WTC11 (cell line): ENCODE results near the gene RUNX1. TPM values are rescaled to one million over a fixed set of nuclear protein-coding genes. Genes with fewer than 3 reads are reported as not detected.
A peak's percentile ranks its signal among the peaks of the same experiment; 100 is the strongest.

ENCODE experiments used
- ATAC-seq: fragments of 200-7000 bp; cut with Tn5 transposase; 2 replicates; pipeline ENCODE4 v1.10.0; 2021; ENCODE audit warnings: mild to moderate bottlenecking, moderate library complexity
- CTCF ChIA-PET: fragments of 300-600 bp; sonication (Branson Sonifier 250); formaldehyde crosslinking; loops from one replicate; lab custom pipeline; 2021; ENCODE audit warnings: antibody characterized with exemption; lab: Charles Lee
- POLR2A ChIA-PET: fragments of 350-600 bp; sonication (Branson Sonifier 250); formaldehyde crosslinking; loops from one replicate; lab custom pipeline; 2021; ENCODE audit warnings: antibody characterized with exemption; lab: Charles Lee
- DNase-seq: peaks from one replicate; pipeline ENCODE4 v3.0.0; 2021; ENCODE audit warnings: low spot score
- H3K27ac Mint-ChIP-seq: 2 replicates; pipeline ENCODE4 v1.8.0; 2021; ENCODE audit warnings: mixed read lengths
- H3K27me3 Mint-ChIP-seq: 2 replicates; pipeline ENCODE4 v1.8.0; 2021; ENCODE audit warnings: low read depth, mild to moderate bottlenecking, moderate library complexity, mixed read lengths
- H3K36me3 Mint-ChIP-seq: 2 replicates; pipeline ENCODE4 v1.8.0; 2021; ENCODE audit warnings: mixed read lengths
- H3K4me1 Mint-ChIP-seq: 2 replicates; pipeline ENCODE4 v1.8.0; 2022; ENCODE audit warnings: mixed read lengths
- H3K4me3 Mint-ChIP-seq: 2 replicates; pipeline ENCODE4 v1.8.0; 2021; ENCODE audit warnings: mild to moderate bottlenecking, moderate library complexity, mixed read lengths
- H3K9me3 Mint-ChIP-seq: 2 replicates; pipeline ENCODE4 v1.8.0; 2021; ENCODE audit warnings: mixed read lengths
- CBFB ChIP-seq: sonication (generic); formaldehyde crosslinking; IDR thresholded peaks from 2 replicates; pipeline ENCODE4 v1.8.1; 2022; ENCODE audit warnings: mild to moderate bottlenecking, low read depth, missing genetic modification reagents
- ESRRA ChIP-seq: sonication (generic); formaldehyde crosslinking; IDR thresholded peaks from 2 replicates; pipeline ENCODE4 v1.8.1; 2022; ENCODE audit warnings: mild to moderate bottlenecking, missing genetic modification reagents, borderline replicate concordance
- ETV6 ChIP-seq: sonication (generic); formaldehyde crosslinking; IDR thresholded peaks from 2 replicates; pipeline ENCODE4 v1.8.1; 2022; ENCODE audit warnings: mild to moderate bottlenecking, missing genetic modification reagents
- MXD4 ChIP-seq: fragments of 250-450 bp; sonication (Bioruptor Pico); IDR thresholded peaks from 2 replicates; pipeline ENCODE4 v1.8.0; 2021; ENCODE audit warnings: mild to moderate bottlenecking, moderate library complexity, borderline replicate concordance
- NFE2L1 ChIP-seq: sonication (generic); formaldehyde crosslinking; IDR thresholded peaks from 2 replicates; pipeline ENCODE4 v1.8.1; 2023; ENCODE audit warnings: missing genetic modification reagents
- PRRX2 ChIP-seq: fragments of 250-450 bp; sonication (Bioruptor Pico); IDR thresholded peaks from 2 replicates; pipeline ENCODE4 v1.8.0; 2021; ENCODE audit warnings: mild to moderate bottlenecking
- RORB ChIP-seq: fragments of 250-450 bp; sonication (Bioruptor Pico); IDR thresholded peaks from 2 replicates; pipeline ENCODE4 v1.9.0; 2021; ENCODE audit warnings: mild to moderate bottlenecking
- SMAD3 ChIP-seq: sonication (generic); formaldehyde crosslinking; IDR thresholded peaks from 2 replicates; pipeline ENCODE4 v1.8.0; 2022; ENCODE audit warnings: missing genetic modification reagents, mild to moderate bottlenecking, borderline replicate concordance
- SMAD4 ChIP-seq: sonication (generic); formaldehyde crosslinking; IDR thresholded peaks from 2 replicates; pipeline ENCODE4 v1.8.0; 2022; ENCODE audit warnings: mild to moderate bottlenecking, missing genetic modification reagents
- SP1 ChIP-seq: sonication (generic); formaldehyde crosslinking; conservative IDR thresholded peaks from 2 replicates; pipeline ENCODE4 v1.8.1; 2022; ENCODE audit warnings: missing genetic modification reagents
- ZNF263 ChIP-seq: sonication (generic); formaldehyde crosslinking; IDR thresholded peaks from 2 replicates; pipeline ENCODE4 v1.8.1; 2022; ENCODE audit warnings: low read depth, mild to moderate bottlenecking, moderate library complexity, missing genetic modification reagents
- ZNF317 ChIP-seq: sonication (generic); formaldehyde crosslinking; IDR thresholded peaks from 2 replicates; pipeline ENCODE4 v1.8.1; 2023; ENCODE audit warnings: low read depth, mild to moderate bottlenecking, moderate library complexity, missing genetic modification reagents, borderline replicate concordance
- ZNF423 ChIP-seq: fragments of 250-450 bp; sonication (Bioruptor Pico); IDR thresholded peaks from 2 replicates; pipeline ENCODE4 v2.1.2; 2022; ENCODE audit warnings: mild to moderate bottlenecking, moderate library complexity
- total RNA-seq: library from RNA; stranded (reverse); gene quantifications from 3 replicates; pipeline ENCODE4 v1.2.3, GENCODE V29; 2021
- TF ChIP-seq, protein P1 (sequence below): sonication (generic); formaldehyde crosslinking; IDR thresholded peaks from 2 replicates; pipeline ENCODE4 v1.8.1; 2022; ENCODE audit warnings: low read depth, missing genetic modification reagents, borderline replicate concordance
- TF ChIP-seq, protein P2 (sequence below): sonication (generic); formaldehyde crosslinking; IDR thresholded peaks from 2 replicates; pipeline ENCODE4 v1.8.1; 2023; ENCODE audit warnings: mild to moderate bottlenecking, missing genetic modification reagents, moderate library complexity
- TF ChIP-seq, protein P3 (sequence below): sonication (generic); formaldehyde crosslinking; IDR thresholded peaks from 2 replicates; pipeline ENCODE4 v1.8.0; 2022; ENCODE audit warnings: missing genetic modification reagents
- TF ChIP-seq, protein P4 (sequence below): sonication (generic); formaldehyde crosslinking; IDR thresholded peaks from 2 replicates; pipeline ENCODE4 v1.8.1; 2022; ENCODE audit warnings: mild to moderate bottlenecking, missing genetic modification reagents, moderate library complexity, borderline replicate concordance
- TF ChIP-seq, protein P5 (sequence below): sonication (generic); formaldehyde crosslinking; IDR thresholded peaks from 2 replicates; pipeline ENCODE4 v1.8.1; 2022; ENCODE audit warnings: low read depth, mild to moderate bottlenecking, moderate library complexity, missing genetic modification reagents, borderline replicate concordance
- TF ChIP-seq, protein P6 (sequence below): fragments of 250-450 bp; sonication (Bioruptor Pico); IDR thresholded peaks from 2 replicates; pipeline ENCODE4 v1.9.0; 2021; ENCODE audit warnings: mild to moderate bottlenecking, borderline replicate concordance

The RUNX1 gene
- total RNA-seq, 1 experiment from 2014 or later: 2.2 TPM

DNA sequence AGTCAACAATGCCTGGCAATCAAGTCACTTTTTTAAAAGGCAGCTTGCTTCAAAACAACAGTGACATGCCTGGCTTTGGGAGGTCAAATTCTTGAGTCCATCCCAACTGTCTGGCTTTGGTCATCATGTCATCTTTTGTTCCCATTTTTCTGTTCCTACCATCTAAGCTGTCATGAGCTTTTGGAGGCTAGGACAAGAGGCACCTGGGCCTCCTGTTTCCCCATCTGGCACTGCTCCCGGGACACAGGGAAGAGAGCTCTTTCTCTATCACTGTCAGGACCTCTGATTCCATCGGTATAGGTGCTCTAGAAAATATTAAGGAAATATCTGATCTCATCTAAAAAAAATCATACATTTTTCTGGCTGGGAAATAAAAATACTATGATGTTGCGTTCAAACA lies 224.0 kb downstream of the RUNX1 start (continued):
- TF ChIP-seq, protein P1, sequence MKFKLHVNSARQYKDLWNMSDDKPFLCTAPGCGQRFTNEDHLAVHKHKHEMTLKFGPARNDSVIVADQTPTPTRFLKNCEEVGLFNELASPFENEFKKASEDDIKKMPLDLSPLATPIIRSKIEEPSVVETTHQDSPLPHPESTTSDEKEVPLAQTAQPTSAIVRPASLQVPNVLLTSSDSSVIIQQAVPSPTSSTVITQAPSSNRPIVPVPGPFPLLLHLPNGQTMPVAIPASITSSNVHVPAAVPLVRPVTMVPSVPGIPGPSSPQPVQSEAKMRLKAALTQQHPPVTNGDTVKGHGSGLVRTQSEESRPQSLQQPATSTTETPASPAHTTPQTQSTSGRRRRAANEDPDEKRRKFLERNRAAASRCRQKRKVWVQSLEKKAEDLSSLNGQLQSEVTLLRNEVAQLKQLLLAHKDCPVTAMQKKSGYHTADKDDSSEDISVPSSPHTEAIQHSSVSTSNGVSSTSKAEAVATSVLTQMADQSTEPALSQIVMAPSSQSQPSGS: no peak
- TF ChIP-seq MXD4 (CRISPR knock-in tag) (no peak), SP1 (CRISPR knock-in tag) (no peak)
- TF ChIP-seq, protein P2, sequence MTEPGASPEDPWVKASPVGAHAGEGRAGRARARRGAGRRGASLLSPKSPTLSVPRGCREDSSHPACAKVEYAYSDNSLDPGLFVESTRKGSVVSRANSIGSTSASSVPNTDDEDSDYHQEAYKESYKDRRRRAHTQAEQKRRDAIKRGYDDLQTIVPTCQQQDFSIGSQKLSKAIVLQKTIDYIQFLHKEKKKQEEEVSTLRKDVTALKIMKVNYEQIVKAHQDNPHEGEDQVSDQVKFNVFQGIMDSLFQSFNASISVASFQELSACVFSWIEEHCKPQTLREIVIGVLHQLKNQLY (CRISPR knock-in tag): no peak
- TF ChIP-seq, all 79 proteins: peak for 0

DNA sequence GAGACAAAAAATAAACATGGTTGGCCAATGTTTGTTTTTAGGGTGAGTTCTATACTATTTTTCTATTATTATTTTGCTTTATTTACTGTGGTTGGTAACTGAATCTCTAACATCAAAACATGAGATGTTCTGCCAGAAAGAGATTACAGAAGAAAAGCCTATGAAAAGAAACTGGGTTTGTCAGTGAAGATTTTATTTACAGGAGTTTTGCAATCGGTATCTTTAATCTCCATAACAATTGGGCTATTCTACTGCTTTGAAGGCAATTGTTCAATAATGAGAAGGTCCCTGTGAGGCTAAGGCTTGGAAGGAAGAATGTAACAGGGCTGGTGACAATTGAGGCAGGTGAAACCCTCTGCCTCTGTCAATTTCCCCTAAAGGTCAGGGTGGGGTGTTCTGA lies 224.8 kb downstream of the RUNX1 start:
- peak; percentile 26; the same call in 1 of the 2 replicates for ATAC-seq
- Mint-ChIP-seq H3K4me3 (no peak overlapping the region), H3K27ac (no peak overlapping the region), H3K36me3 (peaks cover 17% of the 10 kb centered on the region), H3K4me1 (peaks cover 15% of the 10 kb centered on the region), H3K27me3 (no peaks in the 10 kb centered on the region), H3K9me3 (peaks cover 32% of the 10 kb centered on the region)
- DNase-seq: no peak
- CTCF ChIA-PET: interaction anchor here (1.7 kb wide), 1 partner anchor 78 kb away, joined by 6 read pairs; no protein-coding TSS in a partner anchor
- POLR2A ChIA-PET: no interaction called here
- TF ChIP-seq ZNF423 (CRISPR knock-in tag): no peak

DNA sequence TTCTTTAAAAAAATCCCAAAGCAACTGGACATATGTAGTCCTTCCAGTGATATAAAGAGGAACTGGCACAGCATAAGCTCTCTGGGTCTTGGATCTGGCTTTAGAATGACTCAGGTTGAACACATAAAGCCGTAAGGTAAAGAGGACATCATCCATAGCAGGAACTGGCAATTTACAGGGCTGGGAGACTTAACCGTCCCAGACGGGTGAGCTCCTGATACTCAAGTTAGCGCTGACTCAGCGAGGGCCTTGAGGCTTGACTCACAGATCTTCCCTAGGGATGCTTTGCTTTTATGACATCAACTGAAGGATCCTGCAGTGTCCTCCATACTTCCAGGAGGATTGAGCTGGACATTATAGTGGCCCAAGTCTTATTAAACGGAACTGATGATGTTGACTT lies 226.2 kb downstream of the RUNX1 start:
- Mint-ChIP-seq H3K27ac (no peak overlapping the region), H3K4me1 (peaks cover 27% of the 10 kb centered on the region), H3K27me3 (no peaks in the 10 kb centered on the region), H3K36me3 (peaks cover 17% of the 10 kb centered on the region), H3K4me3 (no peak overlapping the region), H3K9me3 (peaks cover 27% of the 10 kb centered on the region)
- ATAC-seq: no peak
- no peak for DNase-seq
- CTCF ChIA-PET: no interaction called here
- POLR2A ChIA-PET: no interaction called here
- no peak for TF ChIP-seq ETV6 (CRISPR knock-in tag)
- no peak for TF ChIP-seq SMAD3 (CRISPR knock-in tag)
- no peak for TF ChIP-seq RORB (CRISPR knock-in tag)
- no peak for TF ChIP-seq ESRRA (CRISPR knock-in tag)
- no peak for TF ChIP-seq ZNF263
- no peak for TF ChIP-seq NFE2L1
- TF ChIP-seq PRRX2 (CRISPR knock-in tag): no peak
- TF ChIP-seq, protein P3, sequence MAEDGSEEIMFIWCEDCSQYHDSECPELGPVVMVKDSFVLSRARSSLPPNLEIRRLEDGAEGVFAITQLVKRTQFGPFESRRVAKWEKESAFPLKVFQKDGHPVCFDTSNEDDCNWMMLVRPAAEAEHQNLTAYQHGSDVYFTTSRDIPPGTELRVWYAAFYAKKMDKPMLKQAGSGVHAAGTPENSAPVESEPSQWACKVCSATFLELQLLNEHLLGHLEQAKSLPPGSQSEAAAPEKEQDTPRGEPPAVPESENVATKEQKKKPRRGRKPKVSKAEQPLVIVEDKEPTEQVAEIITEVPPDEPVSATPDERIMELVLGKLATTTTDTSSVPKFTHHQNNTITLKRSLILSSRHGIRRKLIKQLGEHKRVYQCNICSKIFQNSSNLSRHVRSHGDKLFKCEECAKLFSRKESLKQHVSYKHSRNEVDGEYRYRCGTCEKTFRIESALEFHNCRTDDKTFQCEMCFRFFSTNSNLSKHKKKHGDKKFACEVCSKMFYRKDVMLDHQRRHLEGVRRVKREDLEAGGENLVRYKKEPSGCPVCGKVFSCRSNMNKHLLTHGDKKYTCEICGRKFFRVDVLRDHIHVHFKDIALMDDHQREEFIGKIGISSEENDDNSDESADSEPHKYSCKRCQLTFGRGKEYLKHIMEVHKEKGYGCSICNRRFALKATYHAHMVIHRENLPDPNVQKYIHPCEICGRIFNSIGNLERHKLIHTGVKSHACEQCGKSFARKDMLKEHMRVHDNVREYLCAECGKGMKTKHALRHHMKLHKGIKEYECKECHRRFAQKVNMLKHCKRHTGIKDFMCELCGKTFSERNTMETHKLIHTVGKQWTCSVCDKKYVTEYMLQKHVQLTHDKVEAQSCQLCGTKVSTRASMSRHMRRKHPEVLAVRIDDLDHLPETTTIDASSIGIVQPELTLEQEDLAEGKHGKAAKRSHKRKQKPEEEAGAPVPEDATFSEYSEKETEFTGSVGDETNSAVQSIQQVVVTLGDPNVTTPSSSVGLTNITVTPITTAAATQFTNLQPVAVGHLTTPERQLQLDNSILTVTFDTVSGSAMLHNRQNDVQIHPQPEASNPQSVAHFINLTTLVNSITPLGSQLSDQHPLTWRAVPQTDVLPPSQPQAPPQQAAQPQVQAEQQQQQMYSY (CRISPR knock-in tag): no peak
- TF ChIP-seq, protein P4, sequence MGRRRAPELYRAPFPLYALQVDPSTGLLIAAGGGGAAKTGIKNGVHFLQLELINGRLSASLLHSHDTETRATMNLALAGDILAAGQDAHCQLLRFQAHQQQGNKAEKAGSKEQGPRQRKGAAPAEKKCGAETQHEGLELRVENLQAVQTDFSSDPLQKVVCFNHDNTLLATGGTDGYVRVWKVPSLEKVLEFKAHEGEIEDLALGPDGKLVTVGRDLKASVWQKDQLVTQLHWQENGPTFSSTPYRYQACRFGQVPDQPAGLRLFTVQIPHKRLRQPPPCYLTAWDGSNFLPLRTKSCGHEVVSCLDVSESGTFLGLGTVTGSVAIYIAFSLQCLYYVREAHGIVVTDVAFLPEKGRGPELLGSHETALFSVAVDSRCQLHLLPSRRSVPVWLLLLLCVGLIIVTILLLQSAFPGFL: no peak
- TF ChIP-seq, protein P2 (CRISPR knock-in tag): no peak
- no peak for TF ChIP-seq CBFB
- TF ChIP-seq, protein P5, sequence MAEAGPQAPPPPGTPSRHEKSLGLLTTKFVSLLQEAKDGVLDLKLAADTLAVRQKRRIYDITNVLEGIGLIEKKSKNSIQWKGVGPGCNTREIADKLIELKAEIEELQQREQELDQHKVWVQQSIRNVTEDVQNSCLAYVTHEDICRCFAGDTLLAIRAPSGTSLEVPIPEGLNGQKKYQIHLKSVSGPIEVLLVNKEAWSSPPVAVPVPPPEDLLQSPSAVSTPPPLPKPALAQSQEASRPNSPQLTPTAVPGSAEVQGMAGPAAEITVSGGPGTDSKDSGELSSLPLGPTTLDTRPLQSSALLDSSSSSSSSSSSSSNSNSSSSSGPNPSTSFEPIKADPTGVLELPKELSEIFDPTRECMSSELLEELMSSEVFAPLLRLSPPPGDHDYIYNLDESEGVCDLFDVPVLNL (CRISPR knock-in tag): no peak
- TF ChIP-seq, protein P6, sequence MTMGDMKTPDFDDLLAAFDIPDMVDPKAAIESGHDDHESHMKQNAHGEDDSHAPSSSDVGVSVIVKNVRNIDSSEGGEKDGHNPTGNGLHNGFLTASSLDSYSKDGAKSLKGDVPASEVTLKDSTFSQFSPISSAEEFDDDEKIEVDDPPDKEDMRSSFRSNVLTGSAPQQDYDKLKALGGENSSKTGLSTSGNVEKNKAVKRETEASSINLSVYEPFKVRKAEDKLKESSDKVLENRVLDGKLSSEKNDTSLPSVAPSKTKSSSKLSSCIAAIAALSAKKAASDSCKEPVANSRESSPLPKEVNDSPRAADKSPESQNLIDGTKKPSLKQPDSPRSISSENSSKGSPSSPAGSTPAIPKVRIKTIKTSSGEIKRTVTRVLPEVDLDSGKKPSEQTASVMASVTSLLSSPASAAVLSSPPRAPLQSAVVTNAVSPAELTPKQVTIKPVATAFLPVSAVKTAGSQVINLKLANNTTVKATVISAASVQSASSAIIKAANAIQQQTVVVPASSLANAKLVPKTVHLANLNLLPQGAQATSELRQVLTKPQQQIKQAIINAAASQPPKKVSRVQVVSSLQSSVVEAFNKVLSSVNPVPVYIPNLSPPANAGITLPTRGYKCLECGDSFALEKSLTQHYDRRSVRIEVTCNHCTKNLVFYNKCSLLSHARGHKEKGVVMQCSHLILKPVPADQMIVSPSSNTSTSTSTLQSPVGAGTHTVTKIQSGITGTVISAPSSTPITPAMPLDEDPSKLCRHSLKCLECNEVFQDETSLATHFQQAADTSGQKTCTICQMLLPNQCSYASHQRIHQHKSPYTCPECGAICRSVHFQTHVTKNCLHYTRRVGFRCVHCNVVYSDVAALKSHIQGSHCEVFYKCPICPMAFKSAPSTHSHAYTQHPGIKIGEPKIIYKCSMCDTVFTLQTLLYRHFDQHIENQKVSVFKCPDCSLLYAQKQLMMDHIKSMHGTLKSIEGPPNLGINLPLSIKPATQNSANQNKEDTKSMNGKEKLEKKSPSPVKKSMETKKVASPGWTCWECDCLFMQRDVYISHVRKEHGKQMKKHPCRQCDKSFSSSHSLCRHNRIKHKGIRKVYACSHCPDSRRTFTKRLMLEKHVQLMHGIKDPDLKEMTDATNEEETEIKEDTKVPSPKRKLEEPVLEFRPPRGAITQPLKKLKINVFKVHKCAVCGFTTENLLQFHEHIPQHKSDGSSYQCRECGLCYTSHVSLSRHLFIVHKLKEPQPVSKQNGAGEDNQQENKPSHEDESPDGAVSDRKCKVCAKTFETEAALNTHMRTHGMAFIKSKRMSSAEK (CRISPR knock-in tag): no peak
- TF ChIP-seq ZNF317 (CRISPR knock-in tag): no peak
- no peak for TF ChIP-seq SMAD4 (CRISPR knock-in tag)
